Liver (tissue), 9 donors: Measurements from ENCODE around the gene LAMA1. TPM values are rescaled to one million over a fixed set of nuclear protein-coding genes. Genes with fewer than 3 reads are reported as not detected.

Experiments
- DNase-seq: peaks from one replicate; pipeline ENCODE4 v3.0.0-alpha.2; 2017; ENCODE audit warnings: low spot score
- H3K27ac ChIP-seq, 2 donors: one replicate each; pipeline ENCODE4 v1.7.0; 2013; ENCODE audit warnings: inconsistent platforms in 2 of 2, low read length in 2 of 2, control low read depth in 1 of 2, low read depth in 1 of 2, mild to moderate bottlenecking in 1 of 2
- H3K27me3 ChIP-seq, 4 donors: one replicate each; pipeline versions ENCODE4 v1.6.1 to v1.7.0; 2013; ENCODE audit warnings: low read length in 3 of 4, inconsistent platforms in 1 of 4, mild to moderate bottlenecking in 1 of 4, moderate library complexity in 1 of 4; ENCODE audit not compliant: control insufficient read depth in 4 of 4, insufficient read depth in 4 of 4
- H3K36me3 ChIP-seq, 4 donors: one replicate each; pipeline versions ENCODE4 v1.6.1 to v1.7.0; 2013; ENCODE audit warnings: low read length in 3 of 4, mild to moderate bottlenecking in 3 of 4, low read depth in 1 of 4, moderate library complexity in 1 of 4; ENCODE audit not compliant: control insufficient read depth in 4 of 4, insufficient read depth in 3 of 4
- H3K4me1 ChIP-seq, 4 donors: one replicate each; pipeline versions ENCODE4 v1.6.1 to v1.7.0; 2013; ENCODE audit warnings: low read length in 3 of 4, mild to moderate bottlenecking in 3 of 4, moderate library complexity in 1 of 4; ENCODE audit not compliant: control insufficient read depth in 4 of 4, insufficient read depth in 4 of 4
- H3K4me3 ChIP-seq, 3 donors: one replicate each; pipeline versions ENCODE4 v1.6.1 to v1.7.0; 2013; ENCODE audit warnings: low read length in 3 of 3, control low read depth in 1 of 3, low read depth in 1 of 3, mild to moderate bottlenecking in 1 of 3
- H3K9ac ChIP-seq, 2 donors: one replicate each; pipeline ENCODE4 v1.7.0; 2013; ENCODE audit warnings: low read length in 2 of 2, mild to moderate bottlenecking in 2 of 2, moderate library complexity in 2 of 2, control low read depth in 1 of 2, low read depth in 1 of 2
- H3K9me3 ChIP-seq, 4 donors: one replicate each; pipeline versions ENCODE4 v1.6.1 to v1.7.0; 2013; ENCODE audit warnings: low read length in 3 of 4; ENCODE audit not compliant: control insufficient read depth in 4 of 4
- EGR1 ChIP-seq, 2 donors: IDR thresholded peaks; 2 replicates each; pipeline ENCODE4 v1.6.1; 2016 to 2018; ENCODE audit warnings: antibody characterized with exemption in 2 of 2, low read depth in 2 of 2
- FOXA1 ChIP-seq: IDR thresholded peaks from 2 replicates; pipeline ENCODE4 v1.6.1; 2016; ENCODE audit warnings: antibody characterized with exemption
- FOXA2 ChIP-seq: IDR thresholded peaks from 2 replicates; pipeline ENCODE4 v1.6.1; 2016; ENCODE audit warnings: antibody characterized with exemption
- GABPA ChIP-seq, 2 donors: IDR thresholded peaks in 1 of 2; conservative IDR thresholded peaks in 1 of 2; 2 replicates each; pipeline ENCODE4 v1.6.1; 2016; ENCODE audit warnings: antibody characterized with exemption in 2 of 2, mild to moderate bottlenecking in 1 of 2, moderate library complexity in 1 of 2
- HNF4A ChIP-seq, 2 donors: conservative IDR thresholded peaks; 2 replicates each; pipeline ENCODE4 v1.6.1; 2016; ENCODE audit warnings: antibody characterized with exemption in 2 of 2, mild to moderate bottlenecking in 2 of 2
- HNF4G ChIP-seq: IDR thresholded peaks from 2 replicates; pipeline ENCODE4 v1.6.1; 2016; ENCODE audit warnings: antibody characterized with exemption
- JUND ChIP-seq, 2 donors: IDR thresholded peaks; 2 replicates each; pipeline ENCODE4 v1.6.1; 2016; ENCODE audit warnings: antibody characterized with exemption in 2 of 2
- NR2F2 ChIP-seq: IDR thresholded peaks from 2 replicates; pipeline ENCODE4 v1.6.1; 2016; ENCODE audit warnings: antibody characterized with exemption
- RAD21 ChIP-seq, 2 donors: IDR thresholded peaks; 2 replicates each; pipeline ENCODE4 v1.6.1; 2016; ENCODE audit warnings: antibody characterized with exemption in 2 of 2, mild to moderate bottlenecking in 2 of 2
- RXRA ChIP-seq, 2 donors: IDR thresholded peaks; 2 replicates each; pipeline ENCODE4 v1.6.1; 2017 to 2018; ENCODE audit warnings: antibody characterized with exemption in 2 of 2, mild to moderate bottlenecking in 1 of 2
- SP1 ChIP-seq: IDR thresholded peaks from 2 replicates; pipeline ENCODE4 v1.6.1; 2018; ENCODE audit warnings: antibody characterized with exemption, mild to moderate bottlenecking
- TAF1 ChIP-seq: conservative IDR thresholded peaks from 2 replicates; pipeline ENCODE4 v1.6.1; 2016; ENCODE audit warnings: antibody characterized with exemption, mild to moderate bottlenecking
- YY1 ChIP-seq: IDR thresholded peaks from 2 replicates; pipeline ENCODE4 v1.6.1; 2016; ENCODE audit warnings: antibody characterized with exemption, mild to moderate bottlenecking
- WGBS: extraction: QIAGEN DNeasy Blood & Tissue Kit; methylation state at CpG from one replicate; pipeline ENCODE4 v1.1.7; 2013; 5-methylcytosine and 5-hydroxymethylcytosine counted together
- polyA plus RNA-seq, 2 donors: library from polyadenylated mRNA; stranded (reverse) in 1 of 2; unstranded in 1 of 2; fragments of 200-250 nt in 1 of 2; fragments of >200 nt in 1 of 2; fragmentation: Nextera tagmentation in 1 of 2; extraction: Ambion mirVana in 1 of 2; gene quantifications; one replicate each; pipeline versions ENCODE4 v1.2.1 to v1.2.3, GENCODE V29; 2013 to 2015
- total RNA-seq, 2 donors: library from RNA; depleted of rRNA; stranded (reverse); fragments of >200 nt; gene quantifications; one replicate each; pipeline ENCODE4 v1.2.3, GENCODE V29; 2014
- TF ChIP-seq, protein P1 (sequence below): IDR thresholded peaks from 2 replicates; pipeline ENCODE4 v1.6.1; 2016; ENCODE audit warnings: antibody characterized with exemption
- TF ChIP-seq, protein P2 (sequence below): IDR thresholded peaks from 2 replicates; pipeline ENCODE4 v1.6.1; 2016; ENCODE audit warnings: antibody characterized with exemption
- TF ChIP-seq, protein P3 (sequence below): IDR thresholded peaks from 2 replicates; pipeline ENCODE4 v1.6.1; 2016; ENCODE audit warnings: antibody characterized with exemption
- TF ChIP-seq, protein P4 (sequence below): fragments of 150-350 bp; IDR thresholded peaks from 2 replicates; pipeline ENCODE4 v1.5.1; 2017; ENCODE audit warnings: improper control_type of control experiment, low read depth, low read length; ENCODE audit not compliant: missing input control
- TF ChIP-seq, protein P5 (sequence below): IDR thresholded peaks from 2 replicates; pipeline ENCODE4 v1.6.1; 2016; ENCODE audit warnings: antibody characterized with exemption, mild to moderate bottlenecking
- donor health status: healthy.
- donor health status: healthy.
- donor health status: healthy.
- donor health status: healthy.
- donor health status: healthy.

LAMA1 gene
- total and polyA plus RNA-seq, 4 donors: 0.05 to 0.67 (median 0.43) TPM

DNA sequence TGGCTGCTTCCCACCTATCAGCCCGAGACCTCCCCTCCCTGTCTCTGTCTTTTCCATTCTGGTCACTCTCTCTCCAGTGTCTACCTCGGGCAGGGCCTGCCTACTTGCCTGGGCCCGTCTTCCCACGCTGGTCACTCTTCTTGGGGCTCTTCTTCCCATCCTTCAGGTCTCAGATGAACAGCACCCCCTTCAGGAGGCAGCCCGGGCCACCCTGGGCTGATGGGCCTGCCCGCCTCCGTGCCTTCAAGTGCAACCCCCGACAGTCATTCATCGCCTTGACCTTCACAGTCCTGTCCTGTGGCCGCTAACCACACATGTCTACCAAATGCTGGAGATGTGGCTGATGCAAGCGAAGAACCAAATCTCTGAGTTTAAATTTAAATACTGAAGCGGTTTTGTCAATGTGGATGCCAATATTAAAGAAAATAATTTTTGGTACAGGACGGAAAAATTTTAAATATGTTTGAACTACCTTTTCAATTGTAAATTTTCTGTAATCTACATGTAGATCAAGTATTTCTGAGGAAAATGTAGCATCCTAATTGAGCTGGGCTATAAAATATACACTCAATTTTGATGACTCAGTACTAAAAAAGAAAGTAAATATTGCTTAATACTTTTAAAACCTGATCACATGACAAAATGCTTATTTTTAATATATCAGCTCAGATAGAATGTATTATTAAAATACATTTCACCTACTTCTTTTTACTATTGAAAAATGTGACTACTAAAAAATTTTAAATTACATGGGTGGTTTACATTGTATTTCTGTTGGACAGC lies 96.4 kb downstream of the LAMA1 start:
- H3K27ac ChIP-seq: no peak overlapping the region
- WGBS: 93% methylated on average over 13 of the region's 13 CpGs
- no peak overlapping the region for H3K9ac ChIP-seq
- H3K9me3 ChIP-seq: no peaks in the 10 kb centered on the region
- TF ChIP-seq TAF1 (no peak), EGR1 (IDR thresholded peaks at IDR 0.05; ENCODE audit: low read depth in 2 of 2) (no peak), SP1 (no peak), FOXA2 (no peak), YY1 (no peak), HNF4A (conservative IDR thresholded peaks at IDR 0.05) (no peak), NR2F2 (no peak), RAD21 (IDR thresholded peaks at IDR 0.05) (no peak), JUND (IDR thresholded peaks at IDR 0.05) (no peak), GABPA (IDR thresholded peaks at IDR 0.05 in 1 of 2, conservative IDR thresholded peaks at IDR 0.05 in 1 of 2) (no peak), RXRA (IDR thresholded peaks at IDR 0.05) (no peak), FOXA1 (no peak), HNF4G (no peak)
- TF ChIP-seq, protein P1, sequence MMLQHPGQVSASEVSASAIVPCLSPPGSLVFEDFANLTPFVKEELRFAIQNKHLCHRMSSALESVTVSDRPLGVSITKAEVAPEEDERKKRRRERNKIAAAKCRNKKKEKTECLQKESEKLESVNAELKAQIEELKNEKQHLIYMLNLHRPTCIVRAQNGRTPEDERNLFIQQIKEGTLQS: no peak
- TF ChIP-seq, protein P2, sequence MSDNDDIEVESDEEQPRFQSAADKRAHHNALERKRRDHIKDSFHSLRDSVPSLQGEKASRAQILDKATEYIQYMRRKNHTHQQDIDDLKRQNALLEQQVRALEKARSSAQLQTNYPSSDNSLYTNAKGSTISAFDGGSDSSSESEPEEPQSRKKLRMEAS: no peak
- TF ChIP-seq, protein P3, sequence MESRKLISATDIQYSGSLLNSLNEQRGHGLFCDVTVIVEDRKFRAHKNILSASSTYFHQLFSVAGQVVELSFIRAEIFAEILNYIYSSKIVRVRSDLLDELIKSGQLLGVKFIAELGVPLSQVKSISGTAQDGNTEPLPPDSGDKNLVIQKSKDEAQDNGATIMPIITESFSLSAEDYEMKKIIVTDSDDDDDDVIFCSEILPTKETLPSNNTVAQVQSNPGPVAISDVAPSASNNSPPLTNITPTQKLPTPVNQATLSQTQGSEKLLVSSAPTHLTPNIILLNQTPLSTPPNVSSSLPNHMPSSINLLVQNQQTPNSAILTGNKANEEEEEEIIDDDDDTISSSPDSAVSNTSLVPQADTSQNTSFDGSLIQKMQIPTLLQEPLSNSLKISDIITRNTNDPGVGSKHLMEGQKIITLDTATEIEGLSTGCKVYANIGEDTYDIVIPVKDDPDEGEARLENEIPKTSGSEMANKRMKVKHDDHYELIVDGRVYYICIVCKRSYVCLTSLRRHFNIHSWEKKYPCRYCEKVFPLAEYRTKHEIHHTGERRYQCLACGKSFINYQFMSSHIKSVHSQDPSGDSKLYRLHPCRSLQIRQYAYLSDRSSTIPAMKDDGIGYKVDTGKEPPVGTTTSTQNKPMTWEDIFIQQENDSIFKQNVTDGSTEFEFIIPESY: no peak
- TF ChIP-seq, protein P4, sequence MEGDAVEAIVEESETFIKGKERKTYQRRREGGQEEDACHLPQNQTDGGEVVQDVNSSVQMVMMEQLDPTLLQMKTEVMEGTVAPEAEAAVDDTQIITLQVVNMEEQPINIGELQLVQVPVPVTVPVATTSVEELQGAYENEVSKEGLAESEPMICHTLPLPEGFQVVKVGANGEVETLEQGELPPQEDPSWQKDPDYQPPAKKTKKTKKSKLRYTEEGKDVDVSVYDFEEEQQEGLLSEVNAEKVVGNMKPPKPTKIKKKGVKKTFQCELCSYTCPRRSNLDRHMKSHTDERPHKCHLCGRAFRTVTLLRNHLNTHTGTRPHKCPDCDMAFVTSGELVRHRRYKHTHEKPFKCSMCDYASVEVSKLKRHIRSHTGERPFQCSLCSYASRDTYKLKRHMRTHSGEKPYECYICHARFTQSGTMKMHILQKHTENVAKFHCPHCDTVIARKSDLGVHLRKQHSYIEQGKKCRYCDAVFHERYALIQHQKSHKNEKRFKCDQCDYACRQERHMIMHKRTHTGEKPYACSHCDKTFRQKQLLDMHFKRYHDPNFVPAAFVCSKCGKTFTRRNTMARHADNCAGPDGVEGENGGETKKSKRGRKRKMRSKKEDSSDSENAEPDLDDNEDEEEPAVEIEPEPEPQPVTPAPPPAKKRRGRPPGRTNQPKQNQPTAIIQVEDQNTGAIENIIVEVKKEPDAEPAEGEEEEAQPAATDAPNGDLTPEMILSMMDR: no peak
- TF ChIP-seq, protein P5, sequence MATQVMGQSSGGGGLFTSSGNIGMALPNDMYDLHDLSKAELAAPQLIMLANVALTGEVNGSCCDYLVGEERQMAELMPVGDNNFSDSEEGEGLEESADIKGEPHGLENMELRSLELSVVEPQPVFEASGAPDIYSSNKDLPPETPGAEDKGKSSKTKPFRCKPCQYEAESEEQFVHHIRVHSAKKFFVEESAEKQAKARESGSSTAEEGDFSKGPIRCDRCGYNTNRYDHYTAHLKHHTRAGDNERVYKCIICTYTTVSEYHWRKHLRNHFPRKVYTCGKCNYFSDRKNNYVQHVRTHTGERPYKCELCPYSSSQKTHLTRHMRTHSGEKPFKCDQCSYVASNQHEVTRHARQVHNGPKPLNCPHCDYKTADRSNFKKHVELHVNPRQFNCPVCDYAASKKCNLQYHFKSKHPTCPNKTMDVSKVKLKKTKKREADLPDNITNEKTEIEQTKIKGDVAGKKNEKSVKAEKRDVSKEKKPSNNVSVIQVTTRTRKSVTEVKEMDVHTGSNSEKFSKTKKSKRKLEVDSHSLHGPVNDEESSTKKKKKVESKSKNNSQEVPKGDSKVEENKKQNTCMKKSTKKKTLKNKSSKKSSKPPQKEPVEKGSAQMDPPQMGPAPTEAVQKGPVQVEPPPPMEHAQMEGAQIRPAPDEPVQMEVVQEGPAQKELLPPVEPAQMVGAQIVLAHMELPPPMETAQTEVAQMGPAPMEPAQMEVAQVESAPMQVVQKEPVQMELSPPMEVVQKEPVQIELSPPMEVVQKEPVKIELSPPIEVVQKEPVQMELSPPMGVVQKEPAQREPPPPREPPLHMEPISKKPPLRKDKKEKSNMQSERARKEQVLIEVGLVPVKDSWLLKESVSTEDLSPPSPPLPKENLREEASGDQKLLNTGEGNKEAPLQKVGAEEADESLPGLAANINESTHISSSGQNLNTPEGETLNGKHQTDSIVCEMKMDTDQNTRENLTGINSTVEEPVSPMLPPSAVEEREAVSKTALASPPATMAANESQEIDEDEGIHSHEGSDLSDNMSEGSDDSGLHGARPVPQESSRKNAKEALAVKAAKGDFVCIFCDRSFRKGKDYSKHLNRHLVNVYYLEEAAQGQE: no peak
- no peaks in the 10 kb centered on the region for H3K36me3 ChIP-seq
- DNase-seq: no peak
- no peak overlapping the region for H3K4me3 ChIP-seq
- no peaks in the 10 kb centered on the region for H3K4me1 ChIP-seq
- H3K27me3 ChIP-seq: no peaks in the 10 kb centered on the region
